Right atrium auricular region (tissue), 2 donors: ENCODE data around the gene HSPBP1. TPM values are rescaled to one million over a fixed set of nuclear protein-coding genes. Genes with fewer than 3 reads are reported as not detected.

Source experiments
- DNase-seq: peaks from one replicate; pipeline ENCODE4 v3.0.0-alpha.2; 2019; ENCODE audit warnings: low spot score
- H3K27ac ChIP-seq, 2 donors: fragments of 200-600 bp; sonication (generic); 1 replicate in 1 of 2; 2 replicates in 1 of 2; pipeline ENCODE4 v1.5.1; 2016 to 2019
- H3K27me3 ChIP-seq, 2 donors: fragments of 200-600 bp; sonication (generic); one replicate each; pipeline versions ENCODE4 v1.5.1 to v1.6.0; 2017 to 2019
- H3K36me3 ChIP-seq: fragments of 200-600 bp; sonication (generic); one replicate; pipeline ENCODE4 v1.5.1; 2016
- H3K4me1 ChIP-seq, 2 donors: fragments of 200-600 bp; sonication (generic); one replicate each; pipeline versions ENCODE4 v1.5.1 to v1.6.0; 2017 to 2019
- H3K4me3 ChIP-seq, 2 donors: fragments of 200-600 bp; sonication (generic); 1 replicate in 1 of 2; 2 replicates in 1 of 2; pipeline ENCODE4 v1.5.1; 2017 to 2019; ENCODE audit warnings: mild to moderate bottlenecking in 1 of 2, moderate library complexity in 1 of 2
- H3K9me3 ChIP-seq, 2 donors: fragments of 200-600 bp; sonication (generic); one replicate each; pipeline ENCODE4 v1.5.1; 2019
- CTCF ChIP-seq, 2 donors: fragments of 200-600 bp; sonication (generic); IDR thresholded peaks; one replicate each; pipeline ENCODE4 v1.5.1; 2019; ENCODE audit warnings: antibody characterized with exemption in 2 of 2
- total RNA-seq, 2 donors: library from RNA; depleted of rRNA; stranded (reverse); fragments of >200 nt; gene quantifications; one replicate each; pipeline ENCODE4 v1.1.0, GENCODE V29; 2016

The HSPBP1 gene
- total RNA-seq, 2 donors from 2014 or later: 29.6 to 35.8 TPM

GRCh38 chr19:55230780-55231179 is 49.1 kb downstream of the HSPBP1 start:
- Histone ChIP-seq H3K36me3 (peaks cover 34% of the 10 kb centered on the region), H3K4me3 (no peak overlapping the region), H3K4me1 (peaks cover 0 to 23% of the 10 kb centered on the region in 2 donors), H3K27ac (no peak overlapping the region), H3K9me3 (no peaks in the 10 kb centered on the region), H3K27me3 (no peaks in the 10 kb centered on the region)
- no peak for DNase-seq
- TF ChIP-seq CTCF (IDR thresholded peaks at IDR 0.05): no peak

GRCh38 chr19:55230329-55230728 is 49.6 kb downstream of the HSPBP1 start:
- no peak overlapping the region for H3K4me3 ChIP-seq
- no peak overlapping the region for H3K27ac ChIP-seq
- no peaks in the 10 kb centered on the region for H3K9me3 ChIP-seq
- TF ChIP-seq CTCF (IDR thresholded peaks at IDR 0.05): no peak
- no peak for DNase-seq
- H3K27me3 ChIP-seq: no peaks in the 10 kb centered on the region
- peaks cover 33% of the 10 kb centered on the region for H3K36me3 ChIP-seq
- H3K4me1 ChIP-seq: peaks cover 0 to 23% of the 10 kb centered on the region in 2 donors

- no peaks in the 10 kb centered on the region for H3K9me3 ChIP-seq
- no peak overlapping the region for H3K4me3 ChIP-seq
- peaks cover 0 to 23% of the 10 kb centered on the region in 2 donors for H3K4me1 ChIP-seq
- no peaks in the 10 kb centered on the region for H3K27me3 ChIP-seq
- no peak for DNase-seq
- no peak for TF ChIP-seq CTCF (IDR thresholded peaks at IDR 0.05)
- peaks cover 33% of the 10 kb centered on the region for H3K36me3 ChIP-seq
- H3K27ac ChIP-seq: no peak overlapping the region
Measured at GRCh38 chr19:55229789-55230182, 50.1 kb downstream of the HSPBP1 start.

GRCh38 chr19:55229145-55229788 is 50.6 kb downstream of the HSPBP1 start:
- DNase-seq: no peak

GRCh38 chr19:55228403-55229031 is 51.4 kb downstream of the HSPBP1 start, which contains the start of gene TMEM86B:
Gene TMEM86B, minus strand, starts transcription at chr19:55228763. Its CDS starts 22 bp downstream, at chr19:55228741.
- Histone ChIP-seq H3K4me3 (no peak within 1 kb of the TSS), H3K4me1 (peaks cover 0 to 23% of the 10 kb centered on the region in 2 donors), H3K36me3 (peaks cover 37% of the 10 kb centered on the region), H3K27ac (peak within 1 kb of the TSS; percentile 3 to 60), H3K9me3 (no peaks in the 10 kb centered on the region), H3K27me3 (no peaks in the 10 kb centered on the region)
- TF ChIP-seq CTCF (IDR thresholded peaks at IDR 0.05): no peak
- no peak for DNase-seq

More at GRCh38 chr19:55229145-55229788, 50.6 kb downstream of the HSPBP1 start:
- Histone ChIP-seq H3K9me3 (no peaks in the 10 kb centered on the region), H3K27ac (peak overlapping the region in 1 of 2 donors; percentile 60), H3K4me1 (peaks cover 0 to 23% of the 10 kb centered on the region in 2 donors), H3K36me3 (peaks cover 33% of the 10 kb centered on the region), H3K4me3 (no peak overlapping the region), H3K27me3 (no peaks in the 10 kb centered on the region)
- no peak for TF ChIP-seq CTCF (IDR thresholded peaks at IDR 0.05)
